ENCODE data around the gene PEAK1. TPM values are rescaled to one million over a fixed set of nuclear protein-coding genes. Genes with fewer than 3 reads are reported as not detected.
A peak's percentile ranks its signal among the peaks of the same experiment; 100 is the strongest.

Gene PEAK1
- total RNA-seq, 1 donor = 133 TPM

- H3K4me2 ChIP-seq (ENCODE audit: insufficient read depth, low read length) = no peak overlapping the region
- TF ChIP-seq CTCF (IDR thresholded peaks at IDR 0.05; ENCODE audit: extremely low read depth, low read depth, low read length) = no peak
Measured at GRCh38 chr15:77255385-77255784, 164.5 kb downstream of the PEAK1 start.

GRCh38 chr15:77251662-77252061 lies 168.2 kb downstream of the PEAK1 start:
- Histone ChIP-seq H3K79me2 (ENCODE audit: insufficient read depth, low read length) (peaks cover 5% of the 10 kb centered on the region), H3K4me3 (ENCODE audit: insufficient read depth, low read length) (no peak overlapping the region), H3K36me3 (ENCODE audit: insufficient read depth, low read length) (peaks cover 23% of the 10 kb centered on the region), H2AFZ (ENCODE audit: low read length) (no peak overlapping the region), H3K4me1 (ENCODE audit: insufficient read depth, low read length) (no peaks in the 10 kb centered on the region), H3K9me3 (ENCODE audit: low read depth, low read length) (no peaks in the 10 kb centered on the region), H3K27ac (ENCODE audit: low read depth, low read length) (no peak overlapping the region), H4K20me1 (ENCODE audit: insufficient read depth, low read length) (no peaks in the 10 kb centered on the region), H3K4me2 (ENCODE audit: insufficient read depth, low read length) (no peak overlapping the region), H3K27me3 (ENCODE audit: insufficient read depth, low read length) (no peaks in the 10 kb centered on the region)
- TF ChIP-seq CTCF (IDR thresholded peaks at IDR 0.05; ENCODE audit: extremely low read depth, low read depth, low read length) = no peak
- no peak for DNase-seq (ENCODE audit: insufficient read length, low spot score, missing footprints)

More at GRCh38 chr15:77255385-77255784, 164.5 kb downstream of the PEAK1 start:
- no peak for DNase-seq (ENCODE audit: insufficient read length, low spot score, missing footprints)
- H3K4me1 ChIP-seq (ENCODE audit: insufficient read depth, low read length) = no peaks in the 10 kb centered on the region
- H3K27ac ChIP-seq (ENCODE audit: low read depth, low read length) = no peak overlapping the region
- H3K4me3 ChIP-seq (ENCODE audit: insufficient read depth, low read length) = no peak overlapping the region
- H2AFZ ChIP-seq (ENCODE audit: low read length) = no peak overlapping the region
- no peaks in the 10 kb centered on the region for H3K27me3 ChIP-seq (ENCODE audit: insufficient read depth, low read length)
- H3K9me3 ChIP-seq (ENCODE audit: low read depth, low read length) = no peaks in the 10 kb centered on the region
- H3K36me3 ChIP-seq (ENCODE audit: insufficient read depth, low read length) = peaks cover 9% of the 10 kb centered on the region
- H4K20me1 ChIP-seq (ENCODE audit: insufficient read depth, low read length) = no peaks in the 10 kb centered on the region
- peaks cover 13% of the 10 kb centered on the region for H3K79me2 ChIP-seq (ENCODE audit: insufficient read depth, low read length)

GRCh38 chr15:77247116-77247515 lies 172.8 kb downstream of the PEAK1 start:
- Histone ChIP-seq H3K9me3 (ENCODE audit: low read depth, low read length) (no peaks in the 10 kb centered on the region), H3K36me3 (ENCODE audit: insufficient read depth, low read length) (peaks cover 28% of the 10 kb centered on the region), H3K27me3 (ENCODE audit: insufficient read depth, low read length) (no peaks in the 10 kb centered on the region), H2AFZ (ENCODE audit: low read length) (no peak overlapping the region), H3K4me2 (ENCODE audit: insufficient read depth, low read length) (no peak overlapping the region), H3K79me2 (ENCODE audit: insufficient read depth, low read length) (peaks cover 8% of the 10 kb centered on the region), H3K27ac (ENCODE audit: low read depth, low read length) (no peak overlapping the region), H4K20me1 (ENCODE audit: insufficient read depth, low read length) (no peaks in the 10 kb centered on the region), H3K4me1 (ENCODE audit: insufficient read depth, low read length) (no peaks in the 10 kb centered on the region), H3K4me3 (ENCODE audit: insufficient read depth, low read length) (no peak overlapping the region)
- no peak for TF ChIP-seq CTCF (IDR thresholded peaks at IDR 0.05; ENCODE audit: extremely low read depth, low read depth, low read length)
- DNase-seq (ENCODE audit: insufficient read length, low spot score, missing footprints) = no peak

GRCh38 chr15:77243716-77244401 lies 176.0 kb downstream of the PEAK1 start:
- no peak overlapping the region for H3K4me3 ChIP-seq (ENCODE audit: insufficient read depth, low read length)
- TF ChIP-seq CTCF (IDR thresholded peaks at IDR 0.05; ENCODE audit: extremely low read depth, low read depth, low read length) = no peak
- H3K27me3 ChIP-seq (ENCODE audit: insufficient read depth, low read length) = no peaks in the 10 kb centered on the region
- H3K36me3 ChIP-seq (ENCODE audit: insufficient read depth, low read length) = peaks cover 15% of the 10 kb centered on the region
- H3K9me3 ChIP-seq (ENCODE audit: low read depth, low read length) = no peaks in the 10 kb centered on the region
- no peak overlapping the region for H3K4me2 ChIP-seq (ENCODE audit: insufficient read depth, low read length)
- H3K27ac ChIP-seq (ENCODE audit: low read depth, low read length) = peak overlapping the region; percentile 13
- peak; percentile 13 for DNase-seq (ENCODE audit: insufficient read length, low spot score, missing footprints)
- no peak overlapping the region for H2AFZ ChIP-seq (ENCODE audit: low read length)
- H3K4me1 ChIP-seq (ENCODE audit: insufficient read depth, low read length) = no peaks in the 10 kb centered on the region
- H4K20me1 ChIP-seq (ENCODE audit: insufficient read depth, low read length) = no peaks in the 10 kb centered on the region
- H3K79me2 ChIP-seq (ENCODE audit: insufficient read depth, low read length) = peaks cover 10% of the 10 kb centered on the region

All from osteoblast (primary cell).